ENCODE results near the gene TRIM56. TPM values are rescaled to one million over a fixed set of nuclear protein-coding genes. Genes with fewer than 3 reads are reported as not detected.
"Not testable (repeated sequence)": the region's sequence is repeated elsewhere in the genome, so short reads cannot be mapped to it uniquely, and the experiment has no call there.

TRIM56 gene
- total and polyA plus RNA-seq, 12 donors: 8.3 to 57.3 (median 28.7) TPM

- Histone ChIP-seq H3K4me1 (replicated peaks in 1 of 2) (peaks cover 11 to 21% of the 10 kb centered on the region in 2 donors), H3K9me3 (replicated peaks in 1 of 3) (no peaks in the 10 kb centered on the region), H3K4me3 (no peak overlapping the region), H3K36me3 (replicated peaks in 1 of 2) (peaks cover 0 to 29% of the 10 kb centered on the region in 2 donors), H3K27me3 (no peaks in the 10 kb centered on the region), H3K27ac (no peak overlapping the region)
- intact Hi-C loops (cut with DNase I): loop anchor here in 1 of 2 donors (2.0 kb wide), 1 partner anchor 51 kb away; no protein-coding TSS in a partner anchor
- no peak for DNase-seq
- TF ChIP-seq POLR2A (IDR thresholded peaks at IDR 0.05): no peak
- TF ChIP-seq, protein P1, sequence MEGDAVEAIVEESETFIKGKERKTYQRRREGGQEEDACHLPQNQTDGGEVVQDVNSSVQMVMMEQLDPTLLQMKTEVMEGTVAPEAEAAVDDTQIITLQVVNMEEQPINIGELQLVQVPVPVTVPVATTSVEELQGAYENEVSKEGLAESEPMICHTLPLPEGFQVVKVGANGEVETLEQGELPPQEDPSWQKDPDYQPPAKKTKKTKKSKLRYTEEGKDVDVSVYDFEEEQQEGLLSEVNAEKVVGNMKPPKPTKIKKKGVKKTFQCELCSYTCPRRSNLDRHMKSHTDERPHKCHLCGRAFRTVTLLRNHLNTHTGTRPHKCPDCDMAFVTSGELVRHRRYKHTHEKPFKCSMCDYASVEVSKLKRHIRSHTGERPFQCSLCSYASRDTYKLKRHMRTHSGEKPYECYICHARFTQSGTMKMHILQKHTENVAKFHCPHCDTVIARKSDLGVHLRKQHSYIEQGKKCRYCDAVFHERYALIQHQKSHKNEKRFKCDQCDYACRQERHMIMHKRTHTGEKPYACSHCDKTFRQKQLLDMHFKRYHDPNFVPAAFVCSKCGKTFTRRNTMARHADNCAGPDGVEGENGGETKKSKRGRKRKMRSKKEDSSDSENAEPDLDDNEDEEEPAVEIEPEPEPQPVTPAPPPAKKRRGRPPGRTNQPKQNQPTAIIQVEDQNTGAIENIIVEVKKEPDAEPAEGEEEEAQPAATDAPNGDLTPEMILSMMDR (IDR thresholded peaks at IDR 0.05): no peak
- WGBS, 4 donors: 93 to 98% (median 96%) methylated on average over 9 to 21 of the region's 21 CpGs
These were observed 2.8 kb downstream of the TRIM56 start for GRCh38 chr7:101088069-101088425.

GRCh38 chr7:101088858-101089529, 3.7 kb downstream of the TRIM56 start:
- peaks cover 11 to 21% of the 10 kb centered on the region in 2 donors for H3K4me1 ChIP-seq (replicated peaks in 1 of 2)
- H3K27ac ChIP-seq: no peak overlapping the region
- intact Hi-C loops (cut with DNase I): loop anchor here in 1 of 2 donors (2.0 kb wide), 1 partner anchor 50 kb away; no protein-coding TSS in a partner anchor
- no peak overlapping the region for H3K4me3 ChIP-seq
- H3K27me3 ChIP-seq: no peaks in the 10 kb centered on the region
- TF ChIP-seq, protein P1 (IDR thresholded peaks at IDR 0.05): no peak
- TF ChIP-seq POLR2A (IDR thresholded peaks at IDR 0.05): no peak
- no peak for DNase-seq
- peaks cover 0 to 29% of the 10 kb centered on the region in 2 donors for H3K36me3 ChIP-seq (replicated peaks in 1 of 2)
- no peaks in the 10 kb centered on the region for H3K9me3 ChIP-seq (replicated peaks in 1 of 3)
- 90 to 96% (median 95%) methylated on average over 11 to 41 of the region's 41 CpGs for WGBS, 4 donors

DNA sequence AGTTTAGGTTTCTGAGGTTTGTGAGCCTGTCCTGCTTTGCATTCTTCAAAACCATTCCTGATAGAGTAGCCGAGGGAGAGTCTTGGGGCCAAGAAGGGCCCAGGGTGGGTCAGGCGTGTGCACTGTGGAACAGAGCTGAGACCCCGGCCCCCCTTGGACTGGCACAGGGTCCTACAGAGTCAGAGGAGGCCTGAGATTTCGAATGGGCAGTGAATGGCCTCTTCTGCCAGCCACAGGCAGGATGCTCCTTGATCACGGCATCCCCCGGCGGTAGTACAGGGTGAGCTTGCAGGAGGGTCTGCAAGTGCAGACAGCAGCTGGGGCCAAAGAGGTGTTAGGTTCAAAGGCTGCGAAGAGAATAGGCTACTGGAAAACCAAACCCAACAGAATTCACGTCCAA, 4.6 kb downstream of the TRIM56 start:
- Histone ChIP-seq H3K27me3 (no peaks in the 10 kb centered on the region), H3K27ac (no peak overlapping the region), H3K9me3 (replicated peaks in 1 of 3) (no peaks in the 10 kb centered on the region), H3K4me3 (no peak overlapping the region), H3K4me1 (replicated peaks in 1 of 2) (peaks cover 11 to 19% of the 10 kb centered on the region in 2 donors), H3K36me3 (replicated peaks in 1 of 2) (peaks cover 0 to 29% of the 10 kb centered on the region in 2 donors)
- no peak for DNase-seq
- no peak for TF ChIP-seq POLR2A (IDR thresholded peaks at IDR 0.05)
- TF ChIP-seq, protein P1 (IDR thresholded peaks at IDR 0.05): no peak
- 90 to 94% (median 93%) methylated on average over 9 of the region's 9 CpGs for WGBS, 4 donors
- intact Hi-C loops (cut with DNase I): loop anchor here in 1 of 2 donors (2.0 kb wide), 1 partner anchor 49 kb away; no protein-coding TSS in a partner anchor

DNA sequence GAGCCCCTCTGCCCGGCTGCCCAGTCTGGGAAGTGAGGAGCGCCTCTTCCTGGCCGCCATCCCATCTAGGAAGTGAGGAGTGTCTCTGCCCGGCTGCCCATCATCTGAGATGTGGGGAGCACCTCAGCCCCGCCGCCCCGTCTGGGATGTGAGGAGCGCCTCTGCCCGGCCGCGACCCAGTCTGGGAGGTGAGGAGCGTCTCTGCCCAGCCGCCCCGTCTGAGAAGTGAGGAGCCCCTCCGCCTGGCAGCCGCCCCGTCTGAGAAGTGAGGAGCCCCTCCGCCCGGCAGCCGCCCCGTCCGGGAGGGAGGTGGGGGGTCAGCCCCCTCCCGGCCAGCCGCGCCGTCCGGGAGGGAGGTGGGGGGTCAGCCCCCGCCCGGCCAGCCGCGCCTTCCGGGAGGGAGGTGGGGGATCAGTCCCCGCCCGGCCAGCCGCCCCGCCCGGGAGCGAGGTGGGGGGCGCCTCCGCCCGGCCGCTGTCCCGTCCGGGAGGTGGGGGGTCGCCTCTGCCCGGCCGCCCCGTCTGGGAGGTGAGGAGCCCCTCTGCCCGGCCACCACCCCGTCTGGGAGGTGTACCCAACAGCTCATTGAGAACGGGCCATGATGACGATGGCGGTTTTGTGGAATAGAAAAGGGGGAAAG, 7.1 kb downstream of the TRIM56 start:
- DNase-seq; intact Hi-C loops (cut with DNase I): not testable (repeated sequence)
- 96 to 98% (median 97%) methylated on average over 11 to 51 of the region's 53 CpGs; no CpG with 5 or more reads in 1 of the 4 donors for WGBS, 4 donors

More for the DNA sequence above, 7.1 kb downstream of the TRIM56 start:
- H3K4me1 ChIP-seq (replicated peaks in 1 of 2); H3K27me3 ChIP-seq; H3K9me3 ChIP-seq (replicated peaks in 1 of 3); H3K27ac ChIP-seq; H3K4me3 ChIP-seq: not testable (repeated sequence)
- peaks cover 0 to 26% of the 10 kb centered on the region in 2 donors for H3K36me3 ChIP-seq (replicated peaks in 1 of 2)

Data from adrenal gland (tissue), 12 donors.